Eye (tissue), 1 donor: ENCODE results near the gene ABCA13.

Experiments
- DNase-seq: peaks from one replicate; pipeline ENCODE4 v3.0.0-alpha.2; 2015

Gene ABCA13

DNA sequence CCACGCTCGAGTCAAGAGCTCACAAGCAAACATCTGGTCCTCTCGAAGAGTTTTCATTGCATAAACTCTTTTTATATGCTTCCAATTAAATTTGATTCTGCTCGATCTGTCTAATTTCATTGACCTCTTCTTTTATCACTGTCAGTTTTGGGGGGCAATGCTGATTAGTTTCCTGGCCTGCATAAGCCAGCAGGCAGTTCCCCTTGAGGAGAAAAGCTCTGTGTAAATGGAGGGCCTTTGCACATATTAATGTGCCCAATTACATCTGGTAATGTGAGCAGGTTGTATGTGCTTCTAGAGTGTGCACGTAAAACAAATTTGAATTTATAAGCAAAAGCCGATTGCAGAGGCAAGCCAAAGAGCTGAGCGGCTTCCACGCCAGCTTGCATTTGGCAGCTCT is 210.3 kb downstream of the ABCA13 start:
- peak; percentile 15 for DNase-seq

DNA sequence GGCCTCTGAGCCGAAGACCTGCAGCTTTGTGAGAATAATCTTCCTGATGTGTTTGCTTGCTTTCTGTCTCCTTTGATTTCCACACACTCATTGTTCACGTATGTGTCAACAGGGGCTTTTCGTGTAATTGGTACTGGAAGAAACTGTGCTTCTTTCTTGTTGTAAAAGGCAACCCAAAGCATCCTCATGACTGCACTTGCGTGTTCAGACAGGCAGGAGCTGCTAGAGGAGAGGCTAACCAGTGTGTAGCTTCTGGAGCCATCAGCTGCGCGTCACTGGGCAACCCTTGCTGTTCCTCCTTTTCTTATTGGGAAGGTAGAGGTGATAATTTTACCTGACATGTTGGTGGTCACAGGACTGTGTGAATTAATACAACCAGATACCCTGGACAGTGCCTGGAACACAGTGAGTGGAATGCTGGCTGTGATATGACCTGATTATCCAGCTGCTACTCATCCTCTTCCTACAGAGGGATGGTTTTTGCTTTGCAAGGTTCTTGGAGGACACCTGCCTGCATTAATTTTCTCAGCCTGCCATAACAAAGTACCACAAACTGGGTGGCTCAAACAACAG is 213.0 kb downstream of the ABCA13 start:
- DNase-seq: no peak

DNA sequence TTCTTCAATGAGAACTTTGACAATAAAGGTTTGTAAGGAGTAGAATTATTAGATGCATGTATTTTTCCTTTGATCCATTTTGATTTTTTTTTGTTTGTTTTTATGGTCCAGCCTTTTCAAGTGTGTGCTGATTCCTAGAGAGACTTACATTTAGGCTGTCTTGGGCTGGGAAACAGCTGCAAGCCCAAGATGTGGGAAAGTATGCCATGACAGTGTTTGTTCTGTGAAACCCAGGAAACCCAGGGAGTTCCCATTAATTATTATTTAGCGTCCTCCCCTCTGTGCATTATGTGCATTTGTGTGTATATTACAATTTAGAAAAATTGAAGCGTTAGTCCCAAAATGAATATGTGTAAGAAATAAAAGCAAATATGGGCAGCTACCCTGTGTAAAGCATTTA is 216.7 kb downstream of the ABCA13 start:
- no peak for DNase-seq

DNA sequence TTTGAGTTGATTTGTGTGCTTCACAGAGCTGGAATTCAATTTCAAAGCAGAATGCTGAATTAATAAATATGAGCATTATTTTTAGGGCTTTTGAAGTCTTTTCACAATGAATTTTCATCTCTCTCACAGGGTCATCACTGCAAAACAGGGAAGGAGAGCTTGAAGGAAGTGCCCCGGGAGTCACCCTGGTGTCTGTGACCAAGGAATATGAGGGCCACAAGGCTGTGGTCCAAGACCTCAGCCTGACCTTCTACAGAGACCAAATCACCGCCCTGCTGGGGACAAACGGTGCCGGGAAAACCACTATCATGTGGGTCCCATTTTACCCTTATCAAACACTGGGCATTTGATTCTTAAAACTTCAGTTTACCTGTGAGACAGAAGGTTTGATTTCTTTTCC is 217.7 kb downstream of the ABCA13 start:
- no peak for DNase-seq

DNA sequence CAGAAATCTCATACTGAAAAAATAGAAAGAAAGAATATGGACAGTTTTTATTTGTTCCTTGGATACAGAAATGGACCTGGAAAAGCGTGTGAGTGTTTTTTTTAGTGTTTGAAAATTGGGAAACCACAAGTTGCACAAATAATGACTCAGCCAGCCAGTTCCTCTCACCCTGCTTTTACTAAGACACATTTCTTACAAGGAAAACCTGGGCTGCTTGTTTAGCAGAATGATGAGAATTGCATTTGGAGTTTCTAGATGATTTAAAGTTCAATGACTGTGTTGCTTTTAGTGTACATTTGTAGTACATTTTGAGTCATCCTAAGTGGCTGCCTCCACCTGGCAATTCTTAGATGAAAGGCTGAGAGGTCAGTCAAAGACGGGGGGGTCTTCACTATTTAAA is 218.7 kb downstream of the ABCA13 start:
- DNase-seq: no peak

DNA sequence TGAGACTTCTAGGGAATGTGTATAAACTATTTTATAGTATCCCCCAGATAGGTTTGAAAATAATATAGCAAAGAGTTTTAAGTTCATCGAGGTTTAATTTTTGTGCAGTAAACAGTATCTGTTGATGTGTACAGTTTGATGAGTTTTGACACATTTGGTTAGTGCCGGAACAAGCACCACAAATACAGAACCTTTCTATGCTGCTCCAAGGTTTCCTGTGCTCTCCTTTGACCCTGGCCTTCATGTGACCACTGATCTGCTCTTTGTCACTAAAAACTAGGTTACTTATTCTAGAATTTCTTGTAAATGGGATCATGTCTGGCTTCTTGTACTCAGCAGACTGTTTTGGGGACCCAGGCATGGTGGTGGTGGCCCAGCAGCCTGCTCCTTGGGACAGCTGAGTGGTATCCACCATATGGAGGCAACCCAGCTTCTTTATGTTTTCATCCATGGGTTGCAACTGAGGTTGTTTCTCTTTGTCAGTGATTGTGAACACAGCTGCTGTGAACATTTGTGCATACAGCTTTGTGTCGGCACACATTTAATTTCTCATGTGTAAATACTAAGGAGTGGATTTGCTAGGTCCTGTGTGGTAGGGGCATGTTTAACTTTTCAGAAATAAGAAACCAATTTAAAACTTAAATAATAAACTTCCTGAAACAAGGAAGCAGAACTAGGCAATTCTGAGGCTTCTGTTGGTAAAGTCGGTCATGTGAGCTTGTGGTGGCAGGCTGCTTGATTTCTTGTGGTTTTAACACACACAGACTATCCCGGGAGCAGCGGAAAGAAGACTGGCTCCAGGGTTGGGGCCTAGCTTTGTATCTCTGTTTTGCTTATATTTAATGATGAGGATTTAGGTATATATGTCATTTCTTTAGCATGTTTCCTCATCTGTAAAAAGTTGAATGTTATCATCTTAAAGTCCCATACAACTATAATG is 219.4 kb downstream of the ABCA13 start:
- no peak for DNase-seq

DNA sequence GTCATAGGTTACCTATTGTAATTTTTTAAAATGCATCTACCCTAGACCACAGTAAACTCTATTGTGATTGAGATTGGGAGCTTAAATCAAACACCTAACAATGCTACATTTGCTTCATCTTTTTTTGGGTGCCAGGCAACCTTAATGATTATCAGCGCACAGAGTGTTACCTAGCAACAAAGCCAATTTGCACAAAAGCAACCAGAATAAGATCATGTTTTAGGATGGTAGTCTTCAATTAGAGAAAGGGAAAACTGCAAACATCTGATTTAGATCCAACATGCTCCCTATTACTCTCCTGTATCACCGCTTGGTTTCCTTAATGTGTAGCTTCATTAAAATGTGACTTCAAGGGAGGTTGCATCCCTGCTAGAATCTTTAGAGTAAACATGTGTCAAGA is 226.9 kb downstream of the ABCA13 start:
- DNase-seq: no peak

DNA sequence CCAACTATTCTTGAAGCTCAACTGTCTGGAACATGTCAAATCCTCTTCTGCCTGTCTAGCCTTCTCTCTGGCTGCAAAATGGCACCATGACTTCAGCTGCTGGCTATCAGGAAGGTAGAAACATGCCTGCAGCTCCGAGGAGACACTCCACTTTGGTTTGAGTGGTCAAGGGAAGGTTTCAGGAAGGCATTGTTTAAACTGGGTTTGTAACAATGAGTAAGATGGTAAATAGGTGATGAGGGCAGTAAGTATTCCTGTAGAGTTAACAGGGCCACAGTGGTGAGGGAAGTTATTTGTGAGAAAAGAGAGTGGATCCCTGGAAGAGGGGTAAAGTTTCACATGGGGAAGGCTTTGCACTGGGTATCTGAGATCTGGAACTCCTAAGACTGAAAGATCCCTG is 231.5 kb downstream of the ABCA13 start:
- DNase-seq: no peak

DNA sequence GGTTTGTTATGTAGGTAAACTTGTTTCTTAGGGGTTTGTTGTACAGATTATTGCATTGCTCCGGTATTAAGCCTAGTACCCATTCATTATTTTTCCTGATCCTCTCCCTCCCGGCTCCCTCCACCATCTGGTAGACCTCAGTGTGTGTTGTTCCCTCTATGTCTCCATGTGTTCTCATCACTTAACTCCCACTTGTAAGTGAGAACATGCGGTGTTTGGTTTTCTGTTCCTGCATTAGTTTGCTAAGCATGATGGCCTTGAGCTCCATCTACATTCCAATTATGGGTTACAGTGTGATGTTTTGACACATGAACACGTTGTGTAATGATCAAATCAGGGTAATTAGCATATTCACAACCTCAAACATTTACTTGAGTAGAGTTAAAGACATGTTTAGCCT is 237.5 kb downstream of the ABCA13 start:
- DNase-seq: no peak

DNA sequence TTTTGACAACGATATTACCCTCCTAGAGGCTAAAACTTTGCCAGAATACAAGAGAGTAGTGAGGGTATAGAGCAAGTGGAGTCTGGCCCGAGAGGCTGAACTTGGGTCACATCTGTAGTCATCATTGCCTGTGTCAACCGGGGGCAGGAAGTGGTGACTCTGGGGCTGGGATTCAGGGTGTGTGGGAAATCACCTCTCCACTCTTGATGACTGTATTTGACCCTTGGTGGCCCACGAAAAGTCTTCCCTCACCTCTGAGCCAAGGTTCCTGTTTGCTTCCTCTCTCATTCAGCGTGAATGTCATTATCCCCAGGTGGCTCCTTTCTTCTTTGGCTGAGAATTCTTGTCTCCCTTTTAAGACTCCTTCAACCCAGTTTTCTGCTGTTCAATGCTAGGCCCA is 240.4 kb downstream of the ABCA13 start:
- DNase-seq: no peak

DNA sequence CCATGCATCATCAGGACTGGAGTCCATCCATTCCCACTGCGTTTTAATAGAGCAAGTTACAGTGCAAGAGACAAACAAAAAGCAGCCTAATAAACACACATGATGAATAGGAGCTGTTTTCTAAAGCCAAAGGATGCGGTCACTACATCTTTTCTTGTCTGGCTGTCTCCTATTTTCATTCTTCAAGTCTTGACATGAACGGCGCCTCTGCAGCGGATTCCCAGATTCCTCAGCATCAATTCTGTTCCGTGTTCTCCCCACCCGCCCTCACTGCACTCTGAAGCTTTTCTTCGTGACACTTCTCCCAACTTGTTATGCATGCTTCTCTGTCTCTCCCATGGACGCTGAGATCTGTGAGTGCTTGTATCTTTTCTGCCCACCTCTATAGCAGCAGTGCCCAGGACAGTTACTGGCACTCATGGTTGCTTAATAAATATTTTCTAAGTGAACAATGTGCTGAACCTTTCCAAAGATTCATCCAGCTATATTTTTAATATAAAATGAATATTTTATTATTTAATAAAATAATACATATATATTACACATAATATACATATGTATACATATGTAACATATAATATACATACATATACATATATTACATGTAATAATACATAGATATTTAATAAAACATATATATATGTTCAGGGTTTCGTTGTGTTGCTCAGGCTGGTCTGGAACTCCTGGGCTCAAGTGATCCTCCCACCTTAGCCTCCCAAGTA is 242.9 kb downstream of the ABCA13 start:
- DNase-seq: no peak

DNA sequence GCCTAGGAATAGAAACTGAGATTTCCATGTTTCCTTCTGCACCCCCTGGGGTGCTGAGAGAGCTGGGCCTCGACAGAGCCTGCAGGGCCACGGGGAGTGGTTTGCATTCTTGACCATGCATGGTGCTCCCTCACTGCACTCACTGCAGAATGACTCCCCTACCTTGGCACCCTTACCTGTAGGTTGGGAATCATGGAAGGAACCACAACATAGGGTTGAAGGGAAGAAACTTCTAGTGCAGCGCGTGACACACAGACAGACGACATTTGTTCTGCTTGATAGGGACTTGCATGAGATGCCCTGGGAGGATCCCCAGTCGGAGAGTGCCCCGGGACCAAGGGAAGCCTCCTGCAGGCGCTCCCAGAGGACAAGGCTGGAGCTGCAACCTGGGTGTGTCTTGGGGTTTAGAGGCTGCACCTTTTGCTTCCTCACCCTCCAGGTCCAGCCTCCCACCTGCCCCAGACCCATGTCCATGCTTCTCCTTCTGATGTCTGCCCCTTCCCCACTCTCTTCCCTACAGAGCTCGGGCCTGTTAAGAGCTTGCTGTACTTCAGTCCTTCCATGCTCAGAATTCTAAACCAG is 245.2 kb downstream of the ABCA13 start:
- DNase-seq: no peak

DNA sequence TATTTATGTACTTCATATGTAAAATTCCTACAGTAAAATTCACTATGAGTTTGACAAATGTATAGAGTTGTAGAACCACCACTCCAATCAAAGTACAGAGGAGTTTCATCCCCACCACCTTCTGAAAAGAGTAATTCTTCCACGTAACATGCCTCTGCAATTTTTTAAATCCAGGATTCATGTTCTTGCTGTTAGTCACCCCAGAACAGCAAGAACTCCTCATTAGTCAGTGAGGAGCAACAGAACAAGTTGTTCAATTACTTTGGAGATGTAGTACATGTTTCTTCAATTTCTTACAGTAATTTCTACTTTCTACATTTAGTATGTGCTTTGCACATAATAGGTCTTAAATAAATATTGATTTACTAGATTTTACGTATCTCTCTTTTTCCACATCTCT is 248.1 kb downstream of the ABCA13 start:
- no peak for DNase-seq

DNA sequence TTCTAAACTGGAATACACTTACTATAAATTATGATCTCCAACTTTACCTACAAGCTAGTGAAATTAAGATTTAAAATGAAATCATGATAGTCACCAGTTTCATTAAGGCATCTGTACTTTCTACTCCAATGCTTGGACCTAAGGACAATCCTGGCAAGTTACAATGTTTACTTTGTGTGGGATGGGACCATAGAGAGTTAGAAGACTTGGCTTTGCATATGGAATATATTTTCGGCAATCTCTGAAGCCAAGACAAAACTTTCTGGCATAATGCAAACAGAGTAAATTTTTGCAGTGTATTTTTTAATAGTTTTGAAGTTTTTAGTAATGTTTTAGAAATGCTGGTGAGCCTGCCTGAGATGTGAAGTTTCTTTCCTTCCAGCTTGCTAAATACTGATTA is 248.9 kb downstream of the ABCA13 start:
- DNase-seq: peak; percentile 8

DNA sequence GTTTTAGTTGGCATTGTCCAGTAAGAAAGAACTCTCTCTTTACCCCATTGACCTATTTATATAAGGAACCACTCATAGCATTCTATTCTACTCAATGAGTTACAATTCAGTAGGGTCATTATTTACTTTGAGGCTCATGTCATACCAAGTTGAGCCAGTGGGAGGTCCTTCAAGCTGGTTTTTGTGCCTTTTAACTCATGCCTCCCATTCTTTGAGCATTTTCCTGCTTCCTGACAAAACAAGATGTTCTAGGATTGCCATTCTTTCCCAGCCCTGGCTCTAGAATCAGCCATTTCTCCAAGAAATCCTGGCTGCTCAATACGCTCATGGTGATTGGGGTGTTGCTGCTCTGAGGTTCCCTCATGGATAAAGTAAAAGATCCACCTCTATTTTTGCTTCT is 250.1 kb downstream of the ABCA13 start:
- no peak for DNase-seq

DNA sequence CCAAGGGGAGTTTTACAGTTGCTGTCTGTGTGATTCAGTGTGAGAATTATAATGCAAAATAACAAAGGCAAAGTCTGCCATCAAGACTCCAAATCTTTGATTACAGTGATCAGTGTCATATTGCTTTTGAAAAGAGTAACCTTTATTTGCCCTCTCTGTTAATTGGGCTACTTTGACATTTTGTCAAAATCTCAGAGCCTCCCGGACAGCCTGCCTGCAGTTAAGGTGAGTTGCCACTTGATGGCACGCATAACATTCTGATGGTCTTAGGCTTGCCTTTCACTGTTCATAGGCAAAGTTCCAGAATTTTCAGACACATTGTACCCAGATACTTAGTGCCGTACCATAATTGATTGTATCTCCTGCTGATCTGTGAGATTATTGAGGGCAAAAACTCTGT is 253.5 kb downstream of the ABCA13 start:
- DNase-seq: peak; percentile 27

DNA sequence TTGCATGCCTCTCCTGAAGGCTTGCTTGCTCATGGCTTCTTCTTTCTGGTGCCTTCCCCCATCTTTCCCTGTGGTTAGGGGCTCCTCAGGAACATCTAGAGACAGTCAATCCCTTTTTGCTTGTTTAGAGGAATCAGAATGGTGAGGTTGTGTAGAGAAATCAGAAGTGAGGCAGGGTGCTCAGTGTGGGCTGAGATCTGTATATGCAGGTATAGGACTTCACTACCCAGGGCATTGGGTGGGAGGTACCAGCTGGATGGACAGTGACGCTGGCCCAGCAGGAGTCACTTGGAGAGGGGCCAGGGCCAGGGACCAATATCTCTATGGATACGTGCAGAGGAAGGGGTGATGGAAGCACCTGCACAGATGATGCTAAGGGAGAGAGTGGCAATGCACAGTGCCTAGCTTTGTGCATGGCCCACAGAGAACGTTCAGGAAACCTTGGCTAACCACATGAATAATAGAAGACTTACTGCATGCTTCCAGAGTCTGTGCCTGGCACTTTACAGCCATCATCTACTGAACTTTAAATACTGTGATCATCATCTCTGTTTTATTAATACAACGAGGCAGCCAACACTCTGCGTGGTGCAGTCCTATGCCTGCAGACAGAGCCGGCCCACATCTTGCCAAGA is 255.2 kb downstream of the ABCA13 start:
- no peak for DNase-seq

DNA sequence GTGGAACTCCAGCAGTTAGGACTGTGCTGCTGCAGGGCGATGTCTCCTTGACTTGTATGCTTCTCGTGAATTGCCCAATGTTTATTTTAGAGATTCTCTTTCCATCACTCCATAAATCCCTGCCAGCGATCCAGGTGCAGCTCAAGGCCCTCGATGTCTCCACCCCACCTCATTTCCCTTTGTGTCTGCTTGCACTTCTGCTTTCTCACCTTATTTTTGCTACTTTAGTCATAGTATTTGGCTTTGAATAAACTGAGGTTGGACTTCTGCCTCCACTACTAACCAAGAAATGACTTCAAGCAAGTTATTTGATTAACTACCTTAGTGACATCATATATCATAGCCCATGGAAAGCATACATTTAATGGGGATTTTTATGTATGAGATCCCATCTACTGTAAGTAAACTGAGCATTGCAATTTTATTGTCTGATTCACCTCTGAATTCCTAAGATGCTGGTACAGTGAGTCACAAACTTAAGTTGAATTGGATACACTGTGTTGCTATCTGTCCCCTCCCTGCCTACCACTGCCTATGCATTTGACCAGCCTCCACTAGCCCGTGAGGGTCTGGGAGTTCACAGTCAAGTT is 255.8 kb downstream of the ABCA13 start:
- no peak for DNase-seq

DNA sequence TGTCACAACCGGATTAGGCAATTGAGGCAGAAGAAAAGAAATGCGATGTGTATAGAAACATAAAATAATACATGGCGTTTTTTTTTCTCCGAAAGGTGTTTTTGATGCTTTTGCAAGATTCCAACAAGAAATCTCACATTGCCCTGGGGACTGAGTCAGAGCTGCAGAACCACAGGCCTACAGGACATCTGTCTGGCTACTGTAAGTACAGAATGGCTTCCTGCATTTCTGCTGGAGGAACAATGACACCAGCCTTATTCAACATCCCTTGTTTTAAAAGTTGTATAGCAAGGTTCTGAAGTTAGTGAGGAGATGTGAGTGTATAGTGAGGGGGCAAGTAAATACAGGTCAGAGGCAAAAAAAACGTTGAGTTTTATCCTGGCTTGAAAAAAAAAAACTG is 256.4 kb downstream of the ABCA13 start:
- no peak for DNase-seq

DNA sequence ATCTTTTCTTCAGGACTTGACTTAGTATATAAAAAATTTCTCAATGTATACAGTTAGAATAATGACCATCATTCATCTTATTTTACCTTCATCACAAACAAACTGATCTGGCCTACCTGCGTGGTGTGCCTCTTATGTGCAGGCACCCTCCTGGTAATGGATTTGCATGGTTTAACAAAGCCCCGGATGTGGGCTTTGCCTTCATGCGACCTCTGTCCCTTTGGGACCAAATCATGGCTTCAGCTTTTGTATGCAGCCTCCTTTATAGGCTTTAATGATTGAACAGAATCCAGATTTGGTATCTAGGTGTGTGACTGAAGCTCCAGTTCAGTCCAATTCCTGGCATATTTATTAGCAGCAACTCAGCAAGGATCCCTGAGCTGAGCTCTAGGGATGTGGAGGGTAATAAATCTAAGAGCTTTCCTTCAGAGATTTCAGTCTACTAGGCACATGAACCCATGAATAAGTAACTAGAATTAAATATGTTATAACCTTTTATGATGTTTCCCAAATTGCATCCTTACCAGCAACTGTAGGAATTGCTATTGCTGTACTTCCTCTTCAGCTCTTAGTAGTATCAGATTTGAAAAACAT is 256.9 kb downstream of the ABCA13 start:
- no peak for DNase-seq

DNA sequence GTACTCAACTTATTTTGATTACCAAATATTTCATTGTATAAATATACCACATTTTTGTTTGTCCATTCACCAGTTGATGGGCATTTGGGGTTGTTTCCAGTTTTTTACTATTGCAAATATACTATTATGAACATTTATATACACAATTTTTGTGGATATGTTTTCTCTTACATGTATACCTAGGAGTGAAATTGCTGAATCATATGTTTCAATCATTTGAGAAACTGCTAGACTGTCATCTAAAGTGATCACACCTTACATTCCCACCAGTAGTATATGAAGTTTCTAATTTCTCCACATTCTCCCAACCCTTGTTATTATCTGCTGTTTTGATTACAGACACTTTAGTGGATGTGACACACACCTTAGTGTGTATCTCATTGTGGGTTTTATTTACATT is 257.9 kb downstream of the ABCA13 start:
- no peak for DNase-seq

DNA sequence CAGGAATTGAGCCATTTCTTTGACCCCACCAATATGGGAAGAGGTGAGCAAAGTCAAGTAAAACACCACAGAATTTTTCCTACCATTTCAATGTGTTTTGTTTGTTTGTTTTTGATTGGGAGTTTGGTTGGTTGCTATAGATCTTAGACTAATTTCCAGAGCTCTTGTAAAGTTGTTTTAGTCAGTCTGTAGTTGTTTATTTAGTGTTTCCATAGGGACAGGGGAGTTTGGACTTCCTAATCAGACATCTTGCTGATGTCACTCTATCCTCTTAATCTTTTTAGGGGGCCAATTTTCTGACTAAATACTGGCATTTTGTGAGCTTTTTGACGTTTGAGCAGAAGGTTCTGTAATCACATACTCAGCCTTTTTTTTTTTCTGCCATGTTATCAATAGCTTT is 266.9 kb downstream of the ABCA13 start:
- DNase-seq: no peak
